Pons (tissue), 1 donor: ENCODE data around the gene JAM3.
"Not testable (repeated sequence)": the region's sequence is repeated elsewhere in the genome, so short reads cannot be mapped to it uniquely, and the experiment has no call there.

ENCODE experiments used
- DNase-seq: peaks from one replicate; pipeline ENCODE4 v3.0.0-alpha.2; 2016; ENCODE audit warnings: low spot score

Gene JAM3

GRCh38 chr11:134101282-134101681, 32.4 kb downstream of the JAM3 start:
- DNase-seq, result no peak

GRCh38 chr11:134110252-134110815, 41.5 kb downstream of the JAM3 start:
- DNase-seq, result no peak

- DNase-seq, result not testable (repeated sequence)
These were observed 44.9 kb downstream of the JAM3 start for GRCh38 chr11:134113787-134114186.

- DNase-seq, result no peak
These were observed 47.3 kb downstream of the JAM3 start for GRCh38 chr11:134116210-134116609.

GRCh38 chr11:134118006-134118405, 49.1 kb downstream of the JAM3 start:
- no peak for DNase-seq

- DNase-seq, result no peak
These were observed 50.2 kb downstream of the JAM3 start for GRCh38 chr11:134119094-134119493.

- peak; percentile 84 for DNase-seq
These were observed 51.4 kb downstream of the JAM3 start for GRCh38 chr11:134120143-134120850.

- DNase-seq, result peak; percentile 91
These were observed 52.2 kb downstream of the JAM3 start for GRCh38 chr11:134120921-134121526.

GRCh38 chr11:134124660-134125451, 56.0 kb downstream of the JAM3 start:
- DNase-seq, result no peak

GRCh38 chr11:134125507-134125906, 56.6 kb downstream of the JAM3 start:
- DNase-seq, result peak; percentile 71

GRCh38 chr11:134126217-134126822, 57.4 kb downstream of the JAM3 start:
- peak; percentile 96 for DNase-seq

- no peak for DNase-seq
These were observed 62.9 kb downstream of the JAM3 start for GRCh38 chr11:134131628-134132244.

GRCh38 chr11:134132808-134133207, 63.9 kb downstream of the JAM3 start:
- DNase-seq, result no peak

GRCh38 chr11:134134167-134134566, 65.3 kb downstream of the JAM3 start:
- DNase-seq, result no peak

- no peak for DNase-seq
These were observed 69.5 kb downstream of the JAM3 start for GRCh38 chr11:134138376-134138775.

GRCh38 chr11:134139303-134139872, 70.5 kb downstream of the JAM3 start:
- DNase-seq, result no peak

- peak; percentile 96 for DNase-seq
These were observed 71.0 kb downstream of the JAM3 start for GRCh38 chr11:134139873-134140331.

GRCh38 chr11:134140961-134141490, 72.2 kb downstream of the JAM3 start:
- DNase-seq, result no peak

- no peak for DNase-seq
These were observed 73.7 kb downstream of the JAM3 start for GRCh38 chr11:134142536-134142935.

- no peak for DNase-seq
These were observed 74.9 kb downstream of the JAM3 start for GRCh38 chr11:134143801-134144200.

- no peak for DNase-seq
These were observed 75.9 kb downstream of the JAM3 start for GRCh38 chr11:134144744-134145143.
